ENCODE results near the gene DEFB132.

The DEFB132 gene

DNA sequence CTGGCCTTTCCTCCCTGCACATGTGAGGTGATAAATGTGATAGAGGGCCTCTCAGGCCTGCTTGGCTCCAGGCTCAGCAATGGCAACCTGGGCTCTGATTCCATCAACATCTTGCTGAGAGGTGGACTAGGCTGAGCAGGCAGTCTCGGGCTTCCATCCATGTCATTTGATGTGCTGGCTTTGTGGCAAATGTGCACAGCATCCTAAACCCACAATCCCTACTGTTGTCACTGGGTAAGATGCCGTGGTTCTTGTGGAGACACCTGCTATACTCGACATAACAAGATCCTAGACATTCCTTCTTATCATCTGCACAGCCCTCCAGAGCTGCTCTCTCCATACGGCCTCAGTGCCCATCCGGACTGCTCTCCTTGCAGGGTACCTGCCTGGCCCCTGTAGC lies 37.1 kb downstream of the DEFB132 start:
- TF ChIP-seq, protein P1, sequence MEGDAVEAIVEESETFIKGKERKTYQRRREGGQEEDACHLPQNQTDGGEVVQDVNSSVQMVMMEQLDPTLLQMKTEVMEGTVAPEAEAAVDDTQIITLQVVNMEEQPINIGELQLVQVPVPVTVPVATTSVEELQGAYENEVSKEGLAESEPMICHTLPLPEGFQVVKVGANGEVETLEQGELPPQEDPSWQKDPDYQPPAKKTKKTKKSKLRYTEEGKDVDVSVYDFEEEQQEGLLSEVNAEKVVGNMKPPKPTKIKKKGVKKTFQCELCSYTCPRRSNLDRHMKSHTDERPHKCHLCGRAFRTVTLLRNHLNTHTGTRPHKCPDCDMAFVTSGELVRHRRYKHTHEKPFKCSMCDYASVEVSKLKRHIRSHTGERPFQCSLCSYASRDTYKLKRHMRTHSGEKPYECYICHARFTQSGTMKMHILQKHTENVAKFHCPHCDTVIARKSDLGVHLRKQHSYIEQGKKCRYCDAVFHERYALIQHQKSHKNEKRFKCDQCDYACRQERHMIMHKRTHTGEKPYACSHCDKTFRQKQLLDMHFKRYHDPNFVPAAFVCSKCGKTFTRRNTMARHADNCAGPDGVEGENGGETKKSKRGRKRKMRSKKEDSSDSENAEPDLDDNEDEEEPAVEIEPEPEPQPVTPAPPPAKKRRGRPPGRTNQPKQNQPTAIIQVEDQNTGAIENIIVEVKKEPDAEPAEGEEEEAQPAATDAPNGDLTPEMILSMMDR (IDR thresholded peaks at IDR 0.05; ENCODE audit: low read depth, low read length), result no peak
- DNase-seq (ENCODE audit: low read depth in 2 of 2), result no peak
- H3K4me3 ChIP-seq (replicated peaks in 1 of 2; ENCODE audit: low read depth in 2 of 2, low read length in 2 of 2), result no peak overlapping the region

- TF ChIP-seq, protein P1 (IDR thresholded peaks at IDR 0.05; ENCODE audit: low read depth, low read length), result no peak
- no peak for DNase-seq (ENCODE audit: low read depth in 2 of 2)
- H3K4me3 ChIP-seq (replicated peaks in 1 of 2; ENCODE audit: low read depth in 2 of 2, low read length in 2 of 2), result no peak overlapping the region
These were observed 38.3 kb downstream of the DEFB132 start for GRCh38 chr20:295804-296203.

GRCh38 chr20:297098-297924 lies 39.8 kb downstream of the DEFB132 start, which contains the start of gene ZCCHC3:
Gene ZCCHC3 (plus strand): TSS chr20:297570. CDS start chr20:297587, 17 bp downstream.
- peak; percentile 94 to 98 for DNase-seq (ENCODE audit: low read depth in 2 of 2)
- H3K4me3 ChIP-seq (replicated peaks in 1 of 2; ENCODE audit: low read depth in 2 of 2, low read length in 2 of 2), result peak within 1 kb of the TSS; percentile 91 to 92
- TF ChIP-seq, protein P1 (IDR thresholded peaks at IDR 0.05; ENCODE audit: low read depth, low read length), result no peak

- peak; percentile 77 to 78 for DNase-seq (ENCODE audit: low read depth in 2 of 2)
- TF ChIP-seq, protein P1 (IDR thresholded peaks at IDR 0.05; ENCODE audit: low read depth, low read length), result no peak
- peak overlapping the region; percentile 91 to 92 for H3K4me3 ChIP-seq (replicated peaks in 1 of 2; ENCODE audit: low read depth in 2 of 2, low read length in 2 of 2)
These were observed 40.6 kb downstream of the DEFB132 start for GRCh38 chr20:297925-298775.

DNA sequence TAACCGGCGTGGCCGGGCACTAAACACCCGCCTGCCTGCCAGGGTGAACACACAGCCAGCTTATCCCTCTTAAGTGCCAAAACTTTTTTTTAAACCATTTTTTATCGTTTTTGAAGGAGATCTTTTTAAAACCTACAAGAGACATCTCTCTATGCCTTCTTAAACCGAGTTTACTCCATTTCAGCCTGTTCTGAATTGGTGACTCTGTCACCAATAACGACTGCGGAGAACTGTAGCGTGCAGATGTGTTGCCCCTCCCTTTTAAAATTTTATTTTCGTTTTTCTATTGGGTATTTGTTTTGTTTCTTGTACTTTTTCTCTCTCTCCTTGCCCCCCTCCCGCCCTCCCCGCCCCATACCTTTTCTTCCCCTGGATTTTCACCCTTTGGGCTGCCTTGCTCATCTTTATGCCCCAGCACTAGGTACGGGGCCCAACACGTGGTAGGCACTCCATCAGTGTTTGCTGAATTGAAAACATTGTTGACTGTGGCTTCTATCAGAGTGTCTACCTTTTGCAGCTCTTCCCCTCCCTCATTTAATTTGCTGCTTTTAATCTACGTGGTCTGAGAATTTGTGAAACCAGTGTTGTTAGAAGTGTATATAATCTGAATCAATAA lies 41.4 kb downstream of the DEFB132 start:
- TF ChIP-seq, protein P1 (IDR thresholded peaks at IDR 0.05; ENCODE audit: low read depth, low read length), result no peak
- H3K4me3 ChIP-seq (replicated peaks in 1 of 2; ENCODE audit: low read depth in 2 of 2, low read length in 2 of 2), result peak overlapping the region; percentile 91 to 92
- DNase-seq (ENCODE audit: low read depth in 2 of 2), result no peak

DNA sequence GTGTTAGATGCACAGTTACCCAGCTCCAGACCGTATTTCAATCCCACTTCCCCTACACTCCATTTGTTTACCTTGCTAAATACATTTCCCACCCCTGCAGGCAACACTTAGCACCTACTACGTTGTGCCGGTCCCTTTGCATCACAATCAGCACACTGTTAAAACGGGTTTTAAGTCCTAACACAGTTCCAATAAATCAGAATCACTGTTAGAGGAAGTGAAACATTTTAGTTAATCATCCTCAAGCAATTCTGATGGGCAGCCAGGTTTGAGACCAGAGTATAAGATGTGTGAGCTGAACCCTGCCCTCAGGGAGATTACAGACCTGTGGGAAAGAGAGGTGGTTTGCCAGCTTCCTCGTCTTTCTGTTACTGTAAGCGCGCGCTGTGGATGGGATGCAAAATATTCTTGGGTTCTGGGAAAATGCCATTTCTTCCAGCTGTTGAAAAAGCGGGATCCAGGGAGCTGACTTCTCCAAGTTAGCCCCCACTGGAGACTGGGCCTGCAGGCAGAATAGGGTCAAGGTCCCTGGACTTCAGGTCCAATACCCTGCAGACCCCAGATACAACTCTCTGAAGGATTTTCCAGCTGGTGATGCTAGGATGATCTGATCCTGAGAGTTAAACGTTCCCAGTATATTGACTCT lies 42.9 kb downstream of the DEFB132 start:
- peak overlapping the region in 1 of 2 donors; percentile 92 for H3K4me3 ChIP-seq (replicated peaks in 1 of 2; ENCODE audit: low read depth in 2 of 2, low read length in 2 of 2)
- peak in 1 of 2 donors; percentile 22 for DNase-seq (ENCODE audit: low read depth in 2 of 2)
- TF ChIP-seq, protein P1 (IDR thresholded peaks at IDR 0.05; ENCODE audit: low read depth, low read length), result no peak

All from cardiac fibroblast (primary cell).